DMS114 treated with DMSO at 0.1 percent for 48 hours (cell line): ENCODE data around the gene CAPN12.
A peak's percentile ranks its signal among the peaks of the same experiment; 100 is the strongest.

ENCODE experiments used
- DNase-seq: peaks from one replicate; lab custom pipeline; 2025; ENCODE audit not compliant: unreplicated experiment; lab: John Stamatoyannopoulos, UW

CAPN12 gene

GRCh38 chr19:38697197-38697596 is 47.1 kb downstream of the CAPN12 start:
- no peak for DNase-seq

GRCh38 chr19:38696729-38697055 is 47.6 kb downstream of the CAPN12 start:
- DNase-seq: no peak

GRCh38 chr19:38695832-38696728 is 48.2 kb downstream of the CAPN12 start:
- no peak for DNase-seq

GRCh38 chr19:38695317-38695683 is 49.0 kb downstream of the CAPN12 start:
- DNase-seq: no peak

GRCh38 chr19:38693380-38694223 is 50.7 kb downstream of the CAPN12 start:
- no peak for DNase-seq

- no peak for DNase-seq
Observed at GRCh38 chr19:38692458-38693379, 51.6 kb downstream of the CAPN12 start.

- no peak for DNase-seq
Observed at GRCh38 chr19:38691938-38692457, 52.3 kb downstream of the CAPN12 start.

GRCh38 chr19:38690832-38691231 is 53.4 kb downstream of the CAPN12 start:
- DNase-seq: no peak

GRCh38 chr19:38690146-38690545 is 54.1 kb downstream of the CAPN12 start:
- DNase-seq: no peak

- no peak for DNase-seq
Observed at GRCh38 chr19:38687837-38688378, 56.4 kb downstream of the CAPN12 start.

GRCh38 chr19:38686530-38686888 is 57.8 kb downstream of the CAPN12 start:
- DNase-seq: no peak

GRCh38 chr19:38685666-38686529 is 58.4 kb downstream of the CAPN12 start:
- DNase-seq: peak; percentile 23

GRCh38 chr19:38684862-38685665 is 59.2 kb downstream of the CAPN12 start:
- DNase-seq: no peak

GRCh38 chr19:38684078-38684861 is 60.0 kb downstream of the CAPN12 start:
- no peak for DNase-seq

- DNase-seq: no peak
Observed at GRCh38 chr19:38683393-38684077, 60.7 kb downstream of the CAPN12 start.

- DNase-seq: no peak
Observed at GRCh38 chr19:38682872-38683392, 61.3 kb downstream of the CAPN12 start.

- DNase-seq: no peak
Observed at GRCh38 chr19:38682195-38682867, 61.9 kb downstream of the CAPN12 start.
